GM23248 (cell line): ENCODE data around the gene THAP5. TPM values are rescaled to one million over a fixed set of nuclear protein-coding genes. Genes with fewer than 3 reads are reported as not detected.

ENCODE experiments used
- DNase-seq: peaks from one replicate; pipeline ENCODE4 v3.0.0-alpha.2; 2015
- H2AFZ ChIP-seq: fragments of 200-600 bp; sonication (generic); 2 replicates; pipeline ENCODE4 v1.6.1; 2016; ENCODE audit warnings: antibody characterized with exemption
- H3F3A ChIP-seq: fragments of 200-600 bp; sonication (generic); 2 replicates; pipeline ENCODE4 v1.6.1; 2016; ENCODE audit warnings: mild to moderate bottlenecking, antibody characterized with exemption, mixed run types; ENCODE audit not compliant: insufficient read depth
- H3K27ac ChIP-seq: fragments of 200-600 bp; sonication (generic); 2 replicates; pipeline ENCODE4 v1.5.1; 2016; ENCODE audit warnings: mild to moderate bottlenecking
- H3K27me3 ChIP-seq: fragments of 200-600 bp; sonication (generic); replicated peaks from 2 replicates; pipeline ENCODE4 v1.6.1; 2016; ENCODE audit warnings: mild to moderate bottlenecking; ENCODE audit not compliant: insufficient read depth
- H3K36me3 ChIP-seq: fragments of 200-600 bp; sonication (generic); 2 replicates; pipeline ENCODE4 v1.6.1; 2016; ENCODE audit warnings: low read depth, mild to moderate bottlenecking
- H3K4me1 ChIP-seq: fragments of 200-600 bp; sonication (generic); 2 replicates; pipeline ENCODE4 v1.6.1; 2016; ENCODE audit warnings: mild to moderate bottlenecking; ENCODE audit not compliant: insufficient read depth
- H3K4me2 ChIP-seq: fragments of 200-600 bp; sonication (generic); one replicate; pipeline ENCODE4 v1.6.1; 2016; ENCODE audit warnings: mild to moderate bottlenecking; ENCODE audit not compliant: unreplicated experiment
- H3K4me3 ChIP-seq: fragments of 200-600 bp; sonication (generic); 2 replicates; pipeline ENCODE4 v1.5.1; 2016; ENCODE audit warnings: mild to moderate bottlenecking
- H3K79me2 ChIP-seq: fragments of 200-600 bp; sonication (generic); 2 replicates; pipeline ENCODE4 v1.6.1; 2016; ENCODE audit warnings: mild to moderate bottlenecking; ENCODE audit not compliant: insufficient read depth
- H3K9ac ChIP-seq: fragments of 200-600 bp; sonication (generic); 2 replicates; pipeline ENCODE4 v1.6.1; 2016; ENCODE audit warnings: mild to moderate bottlenecking
- H3K9me2 ChIP-seq: fragments of 200-600 bp; sonication (generic); 2 replicates; pipeline ENCODE4 v1.6.1; 2016; ENCODE audit warnings: mixed run types, mild to moderate bottlenecking, moderate library complexity; ENCODE audit not compliant: insufficient read depth
- H3K9me3 ChIP-seq: fragments of 200-600 bp; sonication (generic); one replicate; pipeline ENCODE4 v1.6.1; 2017; ENCODE audit warnings: low read depth
- H4K20me1 ChIP-seq: fragments of 200-600 bp; sonication (generic); 2 replicates; pipeline ENCODE4 v1.6.0; 2016; ENCODE audit not compliant: insufficient read depth
- EZH2 ChIP-seq: fragments of 200-600 bp; sonication (generic); IDR thresholded peaks from 2 replicates; pipeline ENCODE4 v1.6.1; 2018; ENCODE audit warnings: antibody characterized with exemption, mild to moderate bottlenecking; ENCODE audit not compliant: insufficient read depth, poor library complexity, severe bottlenecking
- EZH2phosphoT487 ChIP-seq: fragments of 200-600 bp; sonication (generic); IDR thresholded peaks from 2 replicates; pipeline ENCODE4 v1.6.1; 2018; ENCODE audit warnings: antibody characterized with exemption, moderate library complexity, mild to moderate bottlenecking, low read depth; ENCODE audit not compliant: insufficient read depth
- WGBS, 2 experiments: methylation state at CpG; one replicate each; pipeline ENCODE4 v1.1.6; 2015 to 2017; ENCODE audit warnings: low lambda C conversion rate in 2 of 2, low coverage in 1 of 2; ENCODE audit errors: missing lambda C conversion rate in 2 of 2; 5-methylcytosine and 5-hydroxymethylcytosine counted together
- in situ Hi-C: fragments of 300-500 bp; cut with MboI; formaldehyde crosslinking; loops from 2 replicates; pipeline ENCODE4 v1.15.0; 2020
- polyA plus RNA-seq: library from polyadenylated mRNA; unstranded; fragments of >200 nt; fragmentation: Nextera tagmentation; extraction: Ambion mirVana; gene quantifications from 2 replicates; pipeline ENCODE4 v1.2.1, GENCODE V29; 2016
- total RNA-seq: library from RNA; depleted of rRNA; stranded (reverse); fragments of >200 nt; shearing (Covaris generic); gene quantifications from 2 replicates; pipeline ENCODE4 v1.2.3, GENCODE V29; 2014

THAP5 gene
- total and polyA plus RNA-seq, 2 experiments from 2014 or later = 23.3 to 30.9 TPM

DNA sequence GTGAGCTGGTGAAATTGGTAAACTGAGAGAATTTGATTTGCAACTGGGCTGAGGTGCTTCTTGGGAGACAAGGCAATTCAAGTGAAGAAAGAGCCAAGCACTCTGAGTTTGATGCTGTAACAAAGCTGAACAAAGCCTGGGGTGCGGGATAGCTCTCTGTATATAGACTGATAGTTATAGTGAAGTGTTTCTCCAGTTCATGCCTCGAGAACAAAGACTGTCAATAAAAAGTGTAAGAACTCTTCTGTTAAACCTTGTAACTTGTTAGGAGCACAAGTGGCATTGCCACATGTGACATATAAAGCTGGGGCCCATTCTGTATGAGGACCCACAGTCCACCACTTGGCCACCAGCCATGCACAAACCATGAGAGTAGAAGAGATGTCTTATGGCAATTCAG lies 32.3 kb downstream of the THAP5 start:
- no peak overlapping the region for H3K27ac ChIP-seq
- H3K4me2 ChIP-seq = no peak overlapping the region
- no peak for DNase-seq
- 75 to 81% methylated on average over 2 of the region's 2 CpGs for WGBS, 2 experiments
- in situ Hi-C loops = no loop called here
- no peak overlapping the region for H3K9ac ChIP-seq
- H3K79me2 ChIP-seq = no peaks in the 10 kb centered on the region
- no peaks in the 10 kb centered on the region; the same call in 1 of the 2 replicates for H3K9me2 ChIP-seq
- no peaks in the 10 kb centered on the region for H3K4me1 ChIP-seq
- no peaks in the 10 kb centered on the region for H3K27me3 ChIP-seq
- no peaks in the 10 kb centered on the region for H3K36me3 ChIP-seq
- H3K4me3 ChIP-seq = no peak overlapping the region
- H3K9me3 ChIP-seq = no peaks in the 10 kb centered on the region
- no peaks in the 10 kb centered on the region for H3F3A ChIP-seq
- TF ChIP-seq EZH2 (no peak), EZH2phosphoT487 (no peak)
- H4K20me1 ChIP-seq = no peaks in the 10 kb centered on the region
- no peak overlapping the region for H2AFZ ChIP-seq

- TF ChIP-seq EZH2 (no peak), EZH2phosphoT487 (no peak)
- no peak overlapping the region for H3K4me2 ChIP-seq
- no peaks in the 10 kb centered on the region for H3F3A ChIP-seq
- H3K9me2 ChIP-seq = no peaks in the 10 kb centered on the region; the same call in 1 of the 2 replicates
- DNase-seq = no peak
- H3K79me2 ChIP-seq = no peaks in the 10 kb centered on the region
- no peak overlapping the region for H3K9ac ChIP-seq
- no peak overlapping the region for H3K27ac ChIP-seq
- no peak overlapping the region for H2AFZ ChIP-seq
- in situ Hi-C loops = no loop called here
- no peaks in the 10 kb centered on the region for H3K9me3 ChIP-seq
- H3K4me1 ChIP-seq = no peaks in the 10 kb centered on the region
- H3K36me3 ChIP-seq = no peaks in the 10 kb centered on the region
- no peaks in the 10 kb centered on the region for H4K20me1 ChIP-seq
- no peaks in the 10 kb centered on the region for H3K27me3 ChIP-seq
- H3K4me3 ChIP-seq = no peak overlapping the region
- 50 to 59% methylated on average over 1 of the region's 1 CpG for WGBS, 2 experiments
Observed at GRCh38 chr7:108535744-108536143, 33.8 kb downstream of the THAP5 start.

DNA sequence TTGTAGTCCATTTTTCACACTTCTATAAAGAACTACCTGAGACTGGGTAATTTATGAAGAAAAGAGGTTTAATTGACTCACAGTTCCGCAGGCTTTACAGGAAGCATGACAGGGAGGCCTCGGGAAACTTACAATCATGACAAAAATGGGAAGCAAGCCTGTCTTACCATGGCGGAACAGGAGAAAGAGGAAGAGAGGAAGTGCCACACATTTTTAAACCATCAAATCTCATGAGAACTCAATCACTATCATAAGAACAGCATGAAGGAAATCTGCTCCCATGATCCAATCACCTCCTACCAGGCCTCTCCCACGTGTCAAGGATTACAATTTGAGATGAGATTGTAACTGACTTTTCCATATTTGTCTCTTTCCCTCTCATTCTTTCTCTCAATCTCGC lies 34.2 kb downstream of the THAP5 start:
- H3K4me2 ChIP-seq = no peak overlapping the region
- H3K9me3 ChIP-seq = no peaks in the 10 kb centered on the region
- WGBS, 2 experiments = 86 to 87% methylated on average over 5 of the region's 5 CpGs
- no peak overlapping the region for H3K9ac ChIP-seq
- no peaks in the 10 kb centered on the region; the same call in 1 of the 2 replicates for H3K9me2 ChIP-seq
- H2AFZ ChIP-seq = no peak overlapping the region
- DNase-seq = no peak
- in situ Hi-C loops = no loop called here
- no peaks in the 10 kb centered on the region for H4K20me1 ChIP-seq
- no peaks in the 10 kb centered on the region for H3K36me3 ChIP-seq
- no peaks in the 10 kb centered on the region for H3K79me2 ChIP-seq
- no peaks in the 10 kb centered on the region for H3K27me3 ChIP-seq
- TF ChIP-seq EZH2phosphoT487 = no peak
- TF ChIP-seq EZH2 = no peak
- no peak overlapping the region for H3K27ac ChIP-seq
- no peak overlapping the region for H3K4me3 ChIP-seq
- H3K4me1 ChIP-seq = no peaks in the 10 kb centered on the region
- no peaks in the 10 kb centered on the region for H3F3A ChIP-seq

GRCh38 chr7:108533712-108534111 lies 35.8 kb downstream of the THAP5 start:
- Histone ChIP-seq H3K4me1 (no peaks in the 10 kb centered on the region), H3K4me2 (no peak overlapping the region), H3K4me3 (no peak overlapping the region), H4K20me1 (no peaks in the 10 kb centered on the region), H3K27me3 (no peaks in the 10 kb centered on the region), H3K27ac (no peak overlapping the region), H3K9ac (no peak overlapping the region), H3K9me2 (no peaks in the 10 kb centered on the region; the same call in 1 of the 2 replicates), H3K9me3 (no peaks in the 10 kb centered on the region), H2AFZ (no peak overlapping the region), H3K36me3 (no peaks in the 10 kb centered on the region), H3F3A (no peaks in the 10 kb centered on the region), H3K79me2 (no peaks in the 10 kb centered on the region)
- in situ Hi-C loops = no loop called here
- WGBS, 2 experiments = 80 to 87% methylated on average over 3 of the region's 3 CpGs
- no peak for DNase-seq
- TF ChIP-seq EZH2 = no peak
- TF ChIP-seq EZH2phosphoT487 = no peak

DNA sequence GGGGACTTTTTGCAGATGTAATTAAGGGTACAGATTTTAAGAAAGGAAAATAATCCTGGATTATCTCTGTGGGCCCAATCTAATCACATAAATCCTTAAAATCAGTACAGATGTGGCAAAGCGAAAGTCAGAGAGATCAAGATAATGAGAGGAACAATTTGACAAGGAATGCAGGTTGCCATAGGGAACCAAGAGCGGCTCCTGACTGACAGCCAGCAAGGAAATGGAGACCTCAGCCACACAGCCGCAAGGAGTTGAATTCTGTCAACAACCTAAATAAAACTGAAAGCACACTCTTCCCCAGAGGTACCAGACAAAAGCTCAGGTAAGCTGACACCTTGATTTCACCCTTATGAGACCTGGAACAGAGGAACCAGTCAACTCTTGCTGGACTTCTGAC lies 40.2 kb downstream of the THAP5 start:
- in situ Hi-C loops = no loop called here
- 83 to 84% methylated on average over 3 of the region's 3 CpGs for WGBS, 2 experiments
- no peak overlapping the region for H3K9ac ChIP-seq

More for the DNA sequence above, 40.2 kb downstream of the THAP5 start:
- Histone ChIP-seq H3F3A (peaks cover 20% of the 10 kb centered on the region), H3K4me2 (no peak overlapping the region), H2AFZ (no peak overlapping the region), H3K4me3 (no peak overlapping the region), H3K79me2 (peaks cover 8% of the 10 kb centered on the region), H3K27ac (no peak overlapping the region), H3K9me3 (no peaks in the 10 kb centered on the region), H3K4me1 (peaks cover 6% of the 10 kb centered on the region; the same call in 1 of the 2 replicates), H4K20me1 (no peaks in the 10 kb centered on the region), H3K36me3 (no peaks in the 10 kb centered on the region), H3K27me3 (no peaks in the 10 kb centered on the region), H3K9me2 (no peaks in the 10 kb centered on the region)
- TF ChIP-seq EZH2 = no peak
- TF ChIP-seq EZH2phosphoT487 = no peak
- no peak for DNase-seq
